PFSK-1 (cell line): ENCODE data around the gene CDH2.

Source experiments
- FOXP2 ChIP-seq: optimal IDR thresholded peaks from 2 replicates; pipeline ENCODE3; 2011; ENCODE audit warnings: borderline replicate concordance, control low read depth, inconsistent platforms; ENCODE audit not compliant: insufficient read depth; ENCODE audit errors: extremely low read length, extremely low read depth
- POLR2AphosphoS5 ChIP-seq: IDR thresholded peaks from 2 replicates; pipeline ENCODE4 v1.6.1; 2012; ENCODE audit warnings: low read depth, mild to moderate bottlenecking, control low read depth, low read length, moderate library complexity
- REST ChIP-seq, 2 experiments: IDR thresholded peaks; 2 replicates each; pipeline versions ENCODE4 v1.6.1 to v1.8.0; 2011 to 2012; ENCODE audit warnings: low read depth in 2 of 2, low read length in 2 of 2, control low read depth in 1 of 2, inconsistent platforms in 1 of 2, mild to moderate bottlenecking in 1 of 2, moderate library complexity in 1 of 2; ENCODE audit not compliant: insufficient read depth in 1 of 2
- SIN3A ChIP-seq: IDR thresholded peaks from 2 replicates; pipeline ENCODE4 v1.6.1; 2012; ENCODE audit warnings: mild to moderate bottlenecking, low read length, moderate library complexity, borderline replicate concordance; ENCODE audit not compliant: insufficient read depth
- TAF1 ChIP-seq: IDR thresholded peaks from 2 replicates; pipeline ENCODE4 v1.6.1; 2012; ENCODE audit warnings: low read length, control low read depth, borderline replicate concordance; ENCODE audit not compliant: insufficient read depth

GRCh38 chr18:28002841-28003240 lies 174.1 kb downstream of the CDH2 start:
- TF ChIP-seq POLR2AphosphoS5 (no peak), TAF1 (no peak), SIN3A (no peak), REST (IDR thresholded peaks at IDR 0.05; ENCODE audit: insufficient read depth in 1 of 2, low read depth in 2 of 2, low read length in 2 of 2) (no peak), FOXP2 (no peak)
